ENCODE data around the gene UMODL1.

Gene UMODL1

GRCh38 chr21:42124826-42125570, 53.9 kb downstream of the UMODL1 start:
- TF ChIP-seq CTCF (IDR thresholded peaks at IDR 0.05; ENCODE audit: borderline replicate concordance, insufficient read depth, low read depth, low read length), result no peak
- H3K4me3 ChIP-seq (ENCODE audit: low read depth, low read length), result no peak overlapping the region

GRCh38 chr21:42125571-42126544, 54.7 kb downstream of the UMODL1 start:
- TF ChIP-seq CTCF (IDR thresholded peaks at IDR 0.05; ENCODE audit: borderline replicate concordance, insufficient read depth, low read depth, low read length), result no peak
- H3K4me3 ChIP-seq (ENCODE audit: low read depth, low read length), result no peak overlapping the region

- TF ChIP-seq CTCF (IDR thresholded peaks at IDR 0.05; ENCODE audit: borderline replicate concordance, insufficient read depth, low read depth, low read length), result no peak
- H3K4me3 ChIP-seq (ENCODE audit: low read depth, low read length), result no peak overlapping the region
Measured at GRCh38 chr21:42127164-42128150, 56.3 kb downstream of the UMODL1 start.

GRCh38 chr21:42129300-42130266, 58.5 kb downstream of the UMODL1 start:
- no peak for TF ChIP-seq CTCF (IDR thresholded peaks at IDR 0.05; ENCODE audit: borderline replicate concordance, insufficient read depth, low read depth, low read length)
- H3K4me3 ChIP-seq (ENCODE audit: low read depth, low read length), result no peak overlapping the region

GRCh38 chr21:42130441-42130840, 59.3 kb downstream of the UMODL1 start:
- H3K4me3 ChIP-seq (ENCODE audit: low read depth, low read length), result no peak overlapping the region
- no peak for TF ChIP-seq CTCF (IDR thresholded peaks at IDR 0.05; ENCODE audit: borderline replicate concordance, insufficient read depth, low read depth, low read length)
